Astrocyte of the cerebellum (primary cell): ENCODE data around the gene SPRR1B.
A peak's percentile ranks its signal among the peaks of the same experiment; 100 is the strongest.

Experiments
- DNase-seq: peaks from one replicate; pipeline ENCODE4 v3.0.0-alpha.2; 2011; ENCODE audit warnings: low read depth
- H3K4me3 ChIP-seq: 2 replicates; pipeline ENCODE4 v1.5.1; 2011; ENCODE audit warnings: mild to moderate bottlenecking, low read depth, low read length, moderate library complexity
- in situ Hi-C: cut with HindIII; loops from 2 replicates; pipeline ENCODE4 v1.10.0; 2017; ENCODE audit warnings: low sequenced_read_pairs
- TF ChIP-seq, protein P1 (sequence below): IDR thresholded peaks from 2 replicates; pipeline ENCODE4 v1.5.1; 2012; ENCODE audit warnings: low read length, low read depth, moderate library complexity, mild to moderate bottlenecking; ENCODE audit errors: missing control alignments

Gene SPRR1B

DNA sequence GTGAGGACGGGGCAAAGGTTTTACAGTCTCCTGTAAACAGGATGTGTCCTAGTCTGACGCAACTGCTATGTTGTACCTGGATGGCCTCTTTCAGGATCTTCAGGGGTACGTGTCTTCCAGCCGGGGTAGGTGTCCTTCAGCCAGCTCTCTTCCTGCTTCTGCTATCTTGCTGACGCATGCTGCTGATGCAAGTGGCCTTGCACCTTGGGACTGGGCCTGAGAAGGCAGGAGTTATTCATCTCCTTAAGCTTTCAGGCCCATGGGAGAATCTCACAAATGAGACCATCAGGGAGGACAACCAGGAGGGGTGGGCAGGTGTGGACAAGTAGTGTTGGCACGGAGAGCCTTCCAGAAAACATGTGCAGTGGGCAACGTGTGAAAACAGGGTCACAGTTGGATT lies 7.9 kb upstream of the SPRR1B start:
- no peak overlapping the region for H3K4me3 ChIP-seq
- in situ Hi-C loops, result no loop called here
- DNase-seq, result no peak
- TF ChIP-seq, protein P1, sequence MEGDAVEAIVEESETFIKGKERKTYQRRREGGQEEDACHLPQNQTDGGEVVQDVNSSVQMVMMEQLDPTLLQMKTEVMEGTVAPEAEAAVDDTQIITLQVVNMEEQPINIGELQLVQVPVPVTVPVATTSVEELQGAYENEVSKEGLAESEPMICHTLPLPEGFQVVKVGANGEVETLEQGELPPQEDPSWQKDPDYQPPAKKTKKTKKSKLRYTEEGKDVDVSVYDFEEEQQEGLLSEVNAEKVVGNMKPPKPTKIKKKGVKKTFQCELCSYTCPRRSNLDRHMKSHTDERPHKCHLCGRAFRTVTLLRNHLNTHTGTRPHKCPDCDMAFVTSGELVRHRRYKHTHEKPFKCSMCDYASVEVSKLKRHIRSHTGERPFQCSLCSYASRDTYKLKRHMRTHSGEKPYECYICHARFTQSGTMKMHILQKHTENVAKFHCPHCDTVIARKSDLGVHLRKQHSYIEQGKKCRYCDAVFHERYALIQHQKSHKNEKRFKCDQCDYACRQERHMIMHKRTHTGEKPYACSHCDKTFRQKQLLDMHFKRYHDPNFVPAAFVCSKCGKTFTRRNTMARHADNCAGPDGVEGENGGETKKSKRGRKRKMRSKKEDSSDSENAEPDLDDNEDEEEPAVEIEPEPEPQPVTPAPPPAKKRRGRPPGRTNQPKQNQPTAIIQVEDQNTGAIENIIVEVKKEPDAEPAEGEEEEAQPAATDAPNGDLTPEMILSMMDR, result no peak

GRCh38 chr1:153024413-153024812 lies 6.6 kb upstream of the SPRR1B start:
- TF ChIP-seq, protein P1, result no peak
- no peak for DNase-seq
- in situ Hi-C loops, result no loop called here
- H3K4me3 ChIP-seq, result no peak overlapping the region

DNA sequence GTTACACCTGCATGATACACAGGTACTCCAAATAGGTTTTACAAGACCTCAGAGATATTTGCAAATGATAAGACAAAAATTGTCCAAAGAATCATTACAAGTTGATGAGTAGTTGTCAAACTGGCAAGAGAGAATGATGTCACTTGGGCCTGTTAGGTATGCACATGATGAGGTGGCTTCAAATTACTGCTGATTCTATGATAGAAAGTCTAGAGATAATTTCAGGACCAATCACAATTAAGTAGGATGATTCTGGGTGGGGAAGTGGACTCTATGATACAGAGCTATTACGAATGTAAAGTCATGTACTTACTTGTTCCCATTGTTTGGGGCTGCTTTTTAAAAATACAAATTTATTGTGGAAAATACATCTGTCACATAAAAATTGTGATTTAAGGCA lies 5.2 kb upstream of the SPRR1B start:
- in situ Hi-C loops, result no loop called here
- DNase-seq, result no peak
- TF ChIP-seq, protein P1, result no peak
- no peak overlapping the region for H3K4me3 ChIP-seq

- no peak overlapping the region for H3K4me3 ChIP-seq
- in situ Hi-C loops, result no loop called here
- TF ChIP-seq, protein P1, result no peak
- DNase-seq, result no peak
These were observed 2.2 kb upstream of the SPRR1B start for GRCh38 chr1:153028766-153029165.

GRCh38 chr1:153032073-153032472 lies 1.1 kb downstream of the SPRR1B start:
- no peak for DNase-seq
- TF ChIP-seq, protein P1, result no peak
- no peak overlapping the region for H3K4me3 ChIP-seq
- in situ Hi-C loops, result no loop called here

DNA sequence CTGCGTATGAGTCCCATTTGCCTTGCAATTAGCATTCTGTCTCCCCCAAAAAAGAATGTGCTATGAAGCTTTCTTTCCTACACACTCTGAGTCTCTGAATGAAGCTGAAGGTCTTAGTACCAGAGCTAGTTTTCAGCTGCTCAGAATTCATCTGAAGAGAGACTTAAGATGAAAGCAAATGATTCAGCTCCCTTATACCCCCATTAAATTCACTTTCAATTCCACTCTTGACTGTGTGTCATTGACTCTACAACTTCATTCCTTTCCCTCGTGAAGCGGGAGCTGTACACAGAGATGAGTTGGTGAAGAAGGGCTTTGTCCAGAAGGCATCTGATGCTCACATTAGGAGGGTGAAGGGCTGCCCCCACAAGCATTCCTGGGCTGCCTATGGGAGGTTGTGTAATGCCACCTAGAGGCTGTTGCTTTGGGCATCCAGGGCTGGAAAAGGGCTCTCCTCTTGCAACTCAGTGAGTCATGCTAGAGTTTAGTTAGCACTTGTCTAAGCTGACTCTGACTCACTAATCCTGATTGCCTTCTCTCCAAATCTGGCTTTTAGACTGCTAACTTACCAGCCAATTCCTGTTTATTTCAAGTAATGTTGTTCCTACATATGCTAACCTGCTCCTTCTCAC lies 1.8 kb downstream of the SPRR1B start:
- TF ChIP-seq, protein P1, result peak; percentile 14
- no peak overlapping the region for H3K4me3 ChIP-seq
- in situ Hi-C loops, result no loop called here
- no peak for DNase-seq
